Measurements from ENCODE around the gene SH2D3C.

- TF ChIP-seq ZNF302 (CRISPR knock-in tag; IDR thresholded peaks at IDR 0.05) (no peak), JUNB (IDR thresholded peaks at IDR 0.05) (no peak), NPAS2 (CRISPR knock-in tag; IDR thresholded peaks at IDR 0.05; ENCODE audit: borderline replicate concordance) (no peak), HOXA7 (CRISPR knock-in tag; IDR thresholded peaks at IDR 0.05) (no peak), E2F6 (IDR thresholded peaks at IDR 0.05; ENCODE audit: borderline replicate concordance, low read depth) (no peak; the same call in 1 of the 2 replicates), RFX5 (IDR thresholded peaks at IDR 0.05) (no peak), RNF2 (IDR thresholded peaks at IDR 0.05; ENCODE audit: borderline replicate concordance, low read depth) (no peak), RAD21 (conservative IDR thresholded peaks at IDR 0.05 in 1 of 2, IDR thresholded peaks at IDR 0.05 in 1 of 2) (peak; percentile 76 to 96), HDAC2 (IDR thresholded peaks at IDR 0.05) (no peak), RCOR1 (IDR thresholded peaks at IDR 0.05; ENCODE audit: low read depth, low read length) (no peak), POLR2A (IDR thresholded peaks at IDR 0.05; ENCODE audit: low read length) (peak; percentile 28)
- TF ChIP-seq, protein P1, sequence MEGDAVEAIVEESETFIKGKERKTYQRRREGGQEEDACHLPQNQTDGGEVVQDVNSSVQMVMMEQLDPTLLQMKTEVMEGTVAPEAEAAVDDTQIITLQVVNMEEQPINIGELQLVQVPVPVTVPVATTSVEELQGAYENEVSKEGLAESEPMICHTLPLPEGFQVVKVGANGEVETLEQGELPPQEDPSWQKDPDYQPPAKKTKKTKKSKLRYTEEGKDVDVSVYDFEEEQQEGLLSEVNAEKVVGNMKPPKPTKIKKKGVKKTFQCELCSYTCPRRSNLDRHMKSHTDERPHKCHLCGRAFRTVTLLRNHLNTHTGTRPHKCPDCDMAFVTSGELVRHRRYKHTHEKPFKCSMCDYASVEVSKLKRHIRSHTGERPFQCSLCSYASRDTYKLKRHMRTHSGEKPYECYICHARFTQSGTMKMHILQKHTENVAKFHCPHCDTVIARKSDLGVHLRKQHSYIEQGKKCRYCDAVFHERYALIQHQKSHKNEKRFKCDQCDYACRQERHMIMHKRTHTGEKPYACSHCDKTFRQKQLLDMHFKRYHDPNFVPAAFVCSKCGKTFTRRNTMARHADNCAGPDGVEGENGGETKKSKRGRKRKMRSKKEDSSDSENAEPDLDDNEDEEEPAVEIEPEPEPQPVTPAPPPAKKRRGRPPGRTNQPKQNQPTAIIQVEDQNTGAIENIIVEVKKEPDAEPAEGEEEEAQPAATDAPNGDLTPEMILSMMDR (IDR thresholded peaks at IDR 0.05), result peak; percentile 90
- TF ChIP-seq, protein P2, sequence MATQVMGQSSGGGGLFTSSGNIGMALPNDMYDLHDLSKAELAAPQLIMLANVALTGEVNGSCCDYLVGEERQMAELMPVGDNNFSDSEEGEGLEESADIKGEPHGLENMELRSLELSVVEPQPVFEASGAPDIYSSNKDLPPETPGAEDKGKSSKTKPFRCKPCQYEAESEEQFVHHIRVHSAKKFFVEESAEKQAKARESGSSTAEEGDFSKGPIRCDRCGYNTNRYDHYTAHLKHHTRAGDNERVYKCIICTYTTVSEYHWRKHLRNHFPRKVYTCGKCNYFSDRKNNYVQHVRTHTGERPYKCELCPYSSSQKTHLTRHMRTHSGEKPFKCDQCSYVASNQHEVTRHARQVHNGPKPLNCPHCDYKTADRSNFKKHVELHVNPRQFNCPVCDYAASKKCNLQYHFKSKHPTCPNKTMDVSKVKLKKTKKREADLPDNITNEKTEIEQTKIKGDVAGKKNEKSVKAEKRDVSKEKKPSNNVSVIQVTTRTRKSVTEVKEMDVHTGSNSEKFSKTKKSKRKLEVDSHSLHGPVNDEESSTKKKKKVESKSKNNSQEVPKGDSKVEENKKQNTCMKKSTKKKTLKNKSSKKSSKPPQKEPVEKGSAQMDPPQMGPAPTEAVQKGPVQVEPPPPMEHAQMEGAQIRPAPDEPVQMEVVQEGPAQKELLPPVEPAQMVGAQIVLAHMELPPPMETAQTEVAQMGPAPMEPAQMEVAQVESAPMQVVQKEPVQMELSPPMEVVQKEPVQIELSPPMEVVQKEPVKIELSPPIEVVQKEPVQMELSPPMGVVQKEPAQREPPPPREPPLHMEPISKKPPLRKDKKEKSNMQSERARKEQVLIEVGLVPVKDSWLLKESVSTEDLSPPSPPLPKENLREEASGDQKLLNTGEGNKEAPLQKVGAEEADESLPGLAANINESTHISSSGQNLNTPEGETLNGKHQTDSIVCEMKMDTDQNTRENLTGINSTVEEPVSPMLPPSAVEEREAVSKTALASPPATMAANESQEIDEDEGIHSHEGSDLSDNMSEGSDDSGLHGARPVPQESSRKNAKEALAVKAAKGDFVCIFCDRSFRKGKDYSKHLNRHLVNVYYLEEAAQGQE (IDR thresholded peaks at IDR 0.05), result no peak
- TF ChIP-seq, protein P3, sequence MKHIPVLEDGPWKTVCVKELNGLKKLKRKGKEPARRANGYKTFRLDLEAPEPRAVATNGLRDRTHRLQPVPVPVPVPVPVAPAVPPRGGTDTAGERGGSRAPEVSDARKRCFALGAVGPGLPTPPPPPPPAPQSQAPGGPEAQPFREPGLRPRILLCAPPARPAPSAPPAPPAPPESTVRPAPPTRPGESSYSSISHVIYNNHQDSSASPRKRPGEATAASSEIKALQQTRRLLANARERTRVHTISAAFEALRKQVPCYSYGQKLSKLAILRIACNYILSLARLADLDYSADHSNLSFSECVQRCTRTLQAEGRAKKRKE (CRISPR knock-in tag; IDR thresholded peaks at IDR 0.05; ENCODE audit: low read depth), result no peak
Measured at GRCh38 chr9:127785023-127785932, 6.8 kb upstream of the SH2D3C start.

Measured in A549 (cell line).